OCI-LY1 (cell line): ENCODE results near the gene ASPDH.

Experiments used
- H2AFZ ChIP-seq: fragments of 200-600 bp; sonication (generic), shearing (Covaris generic); 2 replicates; pipeline ENCODE4 v1.6.0; 2014; ENCODE audit warnings: antibody characterized with exemption, mild to moderate bottlenecking, low read length
- H3F3A ChIP-seq: fragments of 200-600 bp; sonication (generic), shearing (Covaris generic); 2 replicates; pipeline ENCODE4 v1.6.0; 2014; ENCODE audit warnings: mild to moderate bottlenecking, antibody characterized with exemption, low read length, moderate library complexity; ENCODE audit not compliant: insufficient read depth
- H3K27ac ChIP-seq: fragments of 200-600 bp; sonication (generic); 2 replicates; pipeline ENCODE4 v1.5.1; 2014; ENCODE audit warnings: low read length, mixed run types, mild to moderate bottlenecking, low read depth; ENCODE audit not compliant: poor library complexity, severe bottlenecking
- H3K27me3 ChIP-seq: fragments of 200-600 bp; sonication (generic); 2 replicates; pipeline ENCODE4 v1.6.0; 2014; ENCODE audit warnings: antibody characterized with exemption, mild to moderate bottlenecking, low read length, moderate library complexity; ENCODE audit not compliant: insufficient read depth
- H3K36me3 ChIP-seq: fragments of 200-600 bp; sonication (generic); 2 replicates; pipeline ENCODE4 v1.6.1; 2014; ENCODE audit warnings: mild to moderate bottlenecking, antibody characterized with exemption, low read length, moderate library complexity, mixed read lengths; ENCODE audit not compliant: insufficient read depth
- H3K4me1 ChIP-seq: fragments of 200-600 bp; sonication (generic); 2 replicates; pipeline ENCODE4 v1.5.1; 2014; ENCODE audit warnings: mild to moderate bottlenecking, low read length, moderate library complexity; ENCODE audit not compliant: insufficient read depth, severe bottlenecking
- H3K4me2 ChIP-seq: fragments of 200-600 bp; sonication (generic), shearing (Covaris generic); 2 replicates; pipeline ENCODE4 v1.6.1; 2014; ENCODE audit warnings: low read length
- H3K4me3 ChIP-seq: fragments of 200-600 bp; sonication (generic); 2 replicates; pipeline ENCODE4 v1.5.1; 2014; ENCODE audit warnings: low read length, low read depth, mild to moderate bottlenecking, mixed read lengths; ENCODE audit not compliant: poor library complexity, severe bottlenecking
- H3K79me2 ChIP-seq: fragments of 200-600 bp; shearing (Covaris generic); 2 replicates; pipeline ENCODE4 v1.6.1; 2016; ENCODE audit warnings: mixed run types, low read length, mixed read lengths; ENCODE audit not compliant: insufficient read depth
- H3K9ac ChIP-seq: fragments of 200-600 bp; sonication (generic), shearing (Covaris generic); 2 replicates; pipeline ENCODE4 v1.6.1; 2014; ENCODE audit warnings: mild to moderate bottlenecking, low read length, mixed read lengths
- H3K9me2 ChIP-seq: fragments of 200-600 bp; sonication (generic), shearing (Covaris generic); 2 replicates; pipeline ENCODE4 v1.6.1; 2014; ENCODE audit warnings: low read depth, mild to moderate bottlenecking, low read length, mixed read lengths
- H3K9me3 ChIP-seq: fragments of 200-600 bp; shearing (Covaris generic); 2 replicates; pipeline ENCODE4 v1.6.1; 2014; ENCODE audit warnings: low read length, mixed read lengths
- H4K20me1 ChIP-seq: fragments of 200-600 bp; sonication (generic), shearing (Covaris generic); 2 replicates; pipeline ENCODE4 v1.6.0; 2016; ENCODE audit warnings: mild to moderate bottlenecking, low read length; ENCODE audit not compliant: insufficient read depth
- EZH2 ChIP-seq: fragments of 200-600 bp; sonication (generic), shearing (Covaris generic); IDR thresholded peaks from 2 replicates; pipeline ENCODE4 v1.8.0; 2017; ENCODE audit warnings: borderline replicate concordance, mixed run types, mild to moderate bottlenecking, antibody characterized with exemption, low read length, moderate library complexity, mixed read lengths
- TF ChIP-seq, protein P1 (sequence below): fragments of 200-600 bp; sonication (generic), shearing (Covaris generic); IDR thresholded peaks from 2 replicates; pipeline ENCODE4 v1.5.1; 2017; ENCODE audit warnings: mild to moderate bottlenecking, antibody characterized with exemption, low read length, moderate library complexity, mixed read lengths

Gene ASPDH

DNA sequence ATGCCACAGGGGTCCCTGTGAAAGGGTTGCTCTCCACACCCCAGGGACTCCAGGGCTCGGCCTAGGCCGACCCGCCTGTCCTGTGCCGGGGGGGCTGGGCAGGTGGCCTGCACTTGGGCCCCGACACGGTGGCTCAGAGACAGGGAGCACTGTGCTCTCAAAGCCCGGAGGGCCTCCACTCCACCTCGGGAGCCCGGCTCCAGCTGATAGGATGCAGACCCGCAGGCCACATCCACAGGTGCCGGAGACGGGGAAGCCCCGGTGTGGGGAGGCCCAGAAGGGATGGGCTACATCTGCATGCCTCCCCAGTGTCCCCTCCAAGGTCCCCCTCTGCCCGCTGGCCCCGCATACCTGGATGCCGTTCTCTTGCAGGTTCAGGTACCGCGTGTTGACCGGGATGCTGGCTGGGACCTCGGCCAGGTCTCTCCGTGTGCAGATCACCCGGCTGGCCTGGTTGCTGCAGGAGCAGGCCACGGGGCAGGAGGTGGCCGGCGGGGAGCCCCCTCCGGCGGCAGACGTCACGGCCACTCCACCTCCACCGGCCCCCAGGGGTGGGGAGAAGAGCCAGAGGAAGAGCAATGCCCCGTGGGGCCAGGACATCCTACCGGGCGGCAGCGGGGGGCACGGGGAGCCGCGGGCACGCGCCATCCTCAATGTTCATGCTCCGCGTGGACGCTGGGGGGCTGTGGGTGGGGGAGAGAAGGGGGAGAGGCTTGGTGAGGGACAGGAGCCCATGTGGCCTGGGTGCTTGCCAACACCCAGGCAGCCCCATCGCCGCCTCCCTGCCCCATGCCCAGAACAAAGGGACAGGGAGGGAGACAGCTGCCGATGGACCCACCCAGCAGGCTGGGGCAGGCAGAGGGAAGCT, 34.7 kb upstream of the ASPDH start:
- TF ChIP-seq EZH2, result no peak
- TF ChIP-seq, protein P1, sequence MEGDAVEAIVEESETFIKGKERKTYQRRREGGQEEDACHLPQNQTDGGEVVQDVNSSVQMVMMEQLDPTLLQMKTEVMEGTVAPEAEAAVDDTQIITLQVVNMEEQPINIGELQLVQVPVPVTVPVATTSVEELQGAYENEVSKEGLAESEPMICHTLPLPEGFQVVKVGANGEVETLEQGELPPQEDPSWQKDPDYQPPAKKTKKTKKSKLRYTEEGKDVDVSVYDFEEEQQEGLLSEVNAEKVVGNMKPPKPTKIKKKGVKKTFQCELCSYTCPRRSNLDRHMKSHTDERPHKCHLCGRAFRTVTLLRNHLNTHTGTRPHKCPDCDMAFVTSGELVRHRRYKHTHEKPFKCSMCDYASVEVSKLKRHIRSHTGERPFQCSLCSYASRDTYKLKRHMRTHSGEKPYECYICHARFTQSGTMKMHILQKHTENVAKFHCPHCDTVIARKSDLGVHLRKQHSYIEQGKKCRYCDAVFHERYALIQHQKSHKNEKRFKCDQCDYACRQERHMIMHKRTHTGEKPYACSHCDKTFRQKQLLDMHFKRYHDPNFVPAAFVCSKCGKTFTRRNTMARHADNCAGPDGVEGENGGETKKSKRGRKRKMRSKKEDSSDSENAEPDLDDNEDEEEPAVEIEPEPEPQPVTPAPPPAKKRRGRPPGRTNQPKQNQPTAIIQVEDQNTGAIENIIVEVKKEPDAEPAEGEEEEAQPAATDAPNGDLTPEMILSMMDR, result no peak
- no peak overlapping the region for H2AFZ ChIP-seq
- no peak overlapping the region for H3K27ac ChIP-seq
- H4K20me1 ChIP-seq, result no peaks in the 10 kb centered on the region
- H3K9me2 ChIP-seq, result no peaks in the 10 kb centered on the region
- H3K36me3 ChIP-seq, result no peaks in the 10 kb centered on the region
- H3F3A ChIP-seq, result no peaks in the 10 kb centered on the region
- no peak overlapping the region for H3K9ac ChIP-seq
- no peaks in the 10 kb centered on the region for H3K79me2 ChIP-seq
- no peaks in the 10 kb centered on the region for H3K9me3 ChIP-seq
- peaks cover 4% of the 10 kb centered on the region; the same call in 1 of the 2 replicates for H3K27me3 ChIP-seq
- H3K4me3 ChIP-seq, result no peak overlapping the region
- H3K4me2 ChIP-seq, result no peak overlapping the region
- no peaks in the 10 kb centered on the region for H3K4me1 ChIP-seq

DNA sequence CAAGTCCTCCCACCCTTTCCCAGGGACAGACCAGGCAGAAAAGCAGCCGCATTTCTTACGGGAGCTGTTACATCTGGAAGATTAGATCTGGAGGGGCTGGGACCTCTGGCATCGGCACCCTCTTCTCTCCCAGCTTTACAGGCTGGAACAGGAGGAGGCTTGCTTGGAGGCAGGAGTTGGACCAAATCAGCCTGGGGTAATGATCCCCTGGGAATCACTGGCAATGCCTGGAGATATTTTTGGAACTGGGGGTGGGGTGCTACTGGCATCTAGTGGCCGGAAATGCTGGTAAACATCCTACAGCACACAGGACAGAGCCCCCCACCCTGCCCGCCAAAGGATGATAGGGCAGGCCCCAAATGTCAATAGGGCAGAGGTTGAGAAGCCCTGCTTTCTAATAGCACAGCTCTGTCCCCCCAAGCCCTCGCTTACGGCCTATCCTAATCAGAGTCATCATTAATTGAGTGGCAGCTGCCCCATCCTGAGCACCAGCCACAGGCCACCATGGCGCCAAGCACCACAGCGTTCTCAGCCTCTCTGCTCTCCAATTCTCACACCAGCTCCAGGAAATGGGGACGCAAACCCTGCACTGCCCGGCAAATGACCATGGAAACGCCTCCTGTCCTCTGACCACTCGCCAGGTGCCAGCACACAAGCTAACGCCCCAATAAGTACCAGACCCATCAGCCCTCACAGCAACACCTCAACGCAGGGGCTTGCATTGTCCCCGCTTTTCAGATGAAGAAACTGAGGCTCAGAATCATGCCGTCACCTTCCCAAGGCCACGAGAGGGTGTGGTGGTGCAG, 33.9 kb upstream of the ASPDH start:
- TF ChIP-seq, protein P1, result no peak
- TF ChIP-seq EZH2, result no peak
- Histone ChIP-seq H4K20me1 (no peaks in the 10 kb centered on the region), H3K27me3 (peaks cover 4% of the 10 kb centered on the region; the same call in 1 of the 2 replicates)

GRCh38 chr19:50546527-50547221, 33.0 kb upstream of the ASPDH start:
- H4K20me1 ChIP-seq, result no peaks in the 10 kb centered on the region
- no peaks in the 10 kb centered on the region for H3K79me2 ChIP-seq
- no peak overlapping the region for H3K27ac ChIP-seq
- H3K4me2 ChIP-seq, result no peak overlapping the region
- H3K9ac ChIP-seq, result no peak overlapping the region
- TF ChIP-seq, protein P1, result no peak
- no peak for TF ChIP-seq EZH2
- H3K4me3 ChIP-seq, result no peak overlapping the region
- peaks cover 4% of the 10 kb centered on the region; the same call in 1 of the 2 replicates for H3K27me3 ChIP-seq
- no peaks in the 10 kb centered on the region for H3K9me2 ChIP-seq
- no peaks in the 10 kb centered on the region for H3K9me3 ChIP-seq
- H2AFZ ChIP-seq, result no peak overlapping the region
- no peaks in the 10 kb centered on the region for H3K4me1 ChIP-seq
- no peaks in the 10 kb centered on the region for H3F3A ChIP-seq
- no peaks in the 10 kb centered on the region for H3K36me3 ChIP-seq

More for the DNA sequence above, 33.9 kb upstream of the ASPDH start:
- H3K27ac ChIP-seq, result no peak overlapping the region
- no peaks in the 10 kb centered on the region for H3K79me2 ChIP-seq
- no peaks in the 10 kb centered on the region for H3K36me3 ChIP-seq
- no peak overlapping the region for H3K9ac ChIP-seq
- no peaks in the 10 kb centered on the region for H3F3A ChIP-seq
- no peak overlapping the region for H2AFZ ChIP-seq
- no peaks in the 10 kb centered on the region for H3K9me3 ChIP-seq
- H3K4me2 ChIP-seq, result no peak overlapping the region
- H3K4me3 ChIP-seq, result no peak overlapping the region
- H3K9me2 ChIP-seq, result no peaks in the 10 kb centered on the region
- no peaks in the 10 kb centered on the region for H3K4me1 ChIP-seq
